NCI-H2196 (cell line): ENCODE results near the gene TYK2.
"Not testable (repeated sequence)": the region's sequence is repeated elsewhere in the genome, so short reads cannot be mapped to it uniquely, and the experiment has no call there.

Source experiments
- DNase-seq: peaks from one replicate; lab custom pipeline; 2025; ENCODE audit not compliant: unreplicated experiment; lab: John Stamatoyannopoulos, UW

TYK2 gene

GRCh38 chr19:10408511-10409283 is 28.3 kb upstream of the TYK2 start:
- no peak for DNase-seq

GRCh38 chr19:10407096-10407495 is 26.7 kb upstream of the TYK2 start:
- no peak for DNase-seq

- no peak for DNase-seq
These were observed 25.8 kb upstream of the TYK2 start for GRCh38 chr19:10406191-10406590.

- DNase-seq = no peak
These were observed 24.8 kb upstream of the TYK2 start for GRCh38 chr19:10404888-10405820.

GRCh38 chr19:10403137-10404021 is 23.0 kb upstream of the TYK2 start, which contains the start of gene CDC37:
Gene CDC37 (minus strand): TSS chr19:10403542. CDS start chr19:10403479, 63 bp downstream.
- peak; percentile 98 for DNase-seq

- no peak for DNase-seq
These were observed 22.2 kb upstream of the TYK2 start for GRCh38 chr19:10402441-10403038.

- DNase-seq = no peak
These were observed 19.5 kb upstream of the TYK2 start for GRCh38 chr19:10399878-10400277.

GRCh38 chr19:10399340-10399739 is 19.0 kb upstream of the TYK2 start:
- not testable (repeated sequence) for DNase-seq

GRCh38 chr19:10398819-10399218 is 18.4 kb upstream of the TYK2 start:
- no peak for DNase-seq

GRCh38 chr19:10395917-10396316 is 15.5 kb upstream of the TYK2 start:
- DNase-seq = no peak

- no peak for DNase-seq
These were observed 15.1 kb upstream of the TYK2 start for GRCh38 chr19:10395436-10395835.

- DNase-seq = no peak
These were observed 14.6 kb upstream of the TYK2 start for GRCh38 chr19:10395003-10395402.

- no peak for DNase-seq
These were observed 12.8 kb upstream of the TYK2 start for GRCh38 chr19:10393137-10393536.

- no peak for DNase-seq
These were observed 11.7 kb upstream of the TYK2 start for GRCh38 chr19:10392120-10392519.

GRCh38 chr19:10390652-10391286 is 10.4 kb upstream of the TYK2 start:
- DNase-seq = peak; percentile 75

GRCh38 chr19:10389863-10390262 is 9.5 kb upstream of the TYK2 start:
- DNase-seq = no peak

GRCh38 chr19:10388957-10389356 is 8.6 kb upstream of the TYK2 start:
- DNase-seq = peak; percentile 82

- no peak for DNase-seq
These were observed 4.2 kb upstream of the TYK2 start for GRCh38 chr19:10384580-10384979.

- DNase-seq = not testable (repeated sequence)
These were observed 2.8 kb upstream of the TYK2 start for GRCh38 chr19:10383223-10383499.

- DNase-seq = no peak
These were observed 476 bp downstream of the TYK2 start for GRCh38 chr19:10379880-10380312.
